ENCODE measurements around the gene LOXHD1. TPM values are rescaled to one million over a fixed set of nuclear protein-coding genes. Genes with fewer than 3 reads are reported as not detected.

The LOXHD1 gene
- total RNA-seq, 3 donors from 2014 or later: 0.59 to 1.6 (median 0.80) TPM

- Histone ChIP-seq H3K9me3 (no peaks in the 10 kb centered on the region), H3K27ac (no peak overlapping the region), H3K4me3 (no peak overlapping the region), H3K4me1 (no peaks in the 10 kb centered on the region), H3K36me3 (no peaks in the 10 kb centered on the region), H3K27me3 (no peaks in the 10 kb centered on the region)
- TF ChIP-seq CTCF (IDR thresholded peaks at IDR 0.05) (no peak), POLR2AphosphoS5 (IDR thresholded peaks at IDR 0.05) (no peak), POLR2A (IDR thresholded peaks at IDR 0.05) (no peak)
- intact Hi-C loops (cut with DNase I; ENCODE audit: low total_unique reads): loop anchor here (5.0 kb wide), 1 partner anchor 850 kb away; no protein-coding TSS in a partner anchor
- DNase-seq (ENCODE audit: low spot score in 2 of 2): no peak
These were observed 34.6 kb downstream of the LOXHD1 start for GRCh38 chr18:46622451-46622850.

- Histone ChIP-seq H3K27me3 (no peaks in the 10 kb centered on the region), H3K4me1 (no peaks in the 10 kb centered on the region), H3K27ac (no peak overlapping the region), H3K9me3 (no peaks in the 10 kb centered on the region), H3K4me3 (no peak overlapping the region), H3K36me3 (no peaks in the 10 kb centered on the region)
- TF ChIP-seq POLR2AphosphoS5 (IDR thresholded peaks at IDR 0.05): no peak
- no peak for TF ChIP-seq CTCF (IDR thresholded peaks at IDR 0.05)
- no peak for TF ChIP-seq POLR2A (IDR thresholded peaks at IDR 0.05)
- DNase-seq (ENCODE audit: low spot score in 2 of 2): no peak
- intact Hi-C loops (cut with DNase I; ENCODE audit: low total_unique reads): loop anchor here (5.0 kb wide), 1 partner anchor 850 kb away; no protein-coding TSS in a partner anchor
These were observed 35.1 kb downstream of the LOXHD1 start for GRCh38 chr18:46621871-46622270.

- no peak for DNase-seq (ENCODE audit: low spot score in 2 of 2)
- Histone ChIP-seq H3K27ac (no peak overlapping the region), H3K36me3 (no peaks in the 10 kb centered on the region), H3K27me3 (no peaks in the 10 kb centered on the region), H3K4me1 (no peaks in the 10 kb centered on the region), H3K9me3 (no peaks in the 10 kb centered on the region), H3K4me3 (no peak overlapping the region)
- TF ChIP-seq CTCF (IDR thresholded peaks at IDR 0.05) (no peak), POLR2AphosphoS5 (IDR thresholded peaks at IDR 0.05) (no peak)
- intact Hi-C loops (cut with DNase I; ENCODE audit: low total_unique reads): loop anchor here (5.0 kb wide), 1 partner anchor 851 kb away; no protein-coding TSS in a partner anchor
These were observed 35.8 kb downstream of the LOXHD1 start for GRCh38 chr18:46621111-46621766.

GRCh38 chr18:46619559-46619958 is 37.5 kb downstream of the LOXHD1 start:
- Histone ChIP-seq H3K27me3 (no peaks in the 10 kb centered on the region), H3K4me1 (no peaks in the 10 kb centered on the region), H3K36me3 (no peaks in the 10 kb centered on the region), H3K27ac (no peak overlapping the region), H3K4me3 (no peak overlapping the region), H3K9me3 (no peaks in the 10 kb centered on the region)
- intact Hi-C loops (cut with DNase I; ENCODE audit: low total_unique reads): no loop called here
- no peak for TF ChIP-seq POLR2A (IDR thresholded peaks at IDR 0.05)
- no peak for TF ChIP-seq POLR2AphosphoS5 (IDR thresholded peaks at IDR 0.05)
- no peak for TF ChIP-seq CTCF (IDR thresholded peaks at IDR 0.05)
- DNase-seq (ENCODE audit: low spot score in 2 of 2): no peak

GRCh38 chr18:46615720-46616119 is 41.3 kb downstream of the LOXHD1 start:
- DNase-seq (ENCODE audit: low spot score in 2 of 2): no peak
- no peaks in the 10 kb centered on the region for H3K27me3 ChIP-seq
- intact Hi-C loops (cut with DNase I; ENCODE audit: low total_unique reads): no loop called here
- H3K9me3 ChIP-seq: no peaks in the 10 kb centered on the region
- H3K27ac ChIP-seq: no peak overlapping the region
- H3K4me1 ChIP-seq: no peaks in the 10 kb centered on the region
- H3K36me3 ChIP-seq: no peaks in the 10 kb centered on the region
- H3K4me3 ChIP-seq: no peak overlapping the region
- TF ChIP-seq POLR2A (IDR thresholded peaks at IDR 0.05): no peak
- TF ChIP-seq POLR2AphosphoS5 (IDR thresholded peaks at IDR 0.05): no peak
- TF ChIP-seq CTCF (IDR thresholded peaks at IDR 0.05): no peak
